GM18519 (cell line): ENCODE measurements around the gene CHMP2A.

ENCODE experiments used
- ATAC-seq: cut with Tn5 transposase; IDR thresholded peaks from one replicate; pipeline ENCODE4 v1.9.1; 2021; ENCODE audit warnings: mild to moderate bottlenecking, moderate library complexity; ENCODE audit not compliant: unreplicated experiment, low FRiP score

The CHMP2A gene

GRCh38 chr19:58570770-58571574 lies 16.1 kb upstream of the CHMP2A start:
- no peak for ATAC-seq

- no peak for ATAC-seq
Observed at GRCh38 chr19:58569943-58570670, 15.2 kb upstream of the CHMP2A start.

DNA sequence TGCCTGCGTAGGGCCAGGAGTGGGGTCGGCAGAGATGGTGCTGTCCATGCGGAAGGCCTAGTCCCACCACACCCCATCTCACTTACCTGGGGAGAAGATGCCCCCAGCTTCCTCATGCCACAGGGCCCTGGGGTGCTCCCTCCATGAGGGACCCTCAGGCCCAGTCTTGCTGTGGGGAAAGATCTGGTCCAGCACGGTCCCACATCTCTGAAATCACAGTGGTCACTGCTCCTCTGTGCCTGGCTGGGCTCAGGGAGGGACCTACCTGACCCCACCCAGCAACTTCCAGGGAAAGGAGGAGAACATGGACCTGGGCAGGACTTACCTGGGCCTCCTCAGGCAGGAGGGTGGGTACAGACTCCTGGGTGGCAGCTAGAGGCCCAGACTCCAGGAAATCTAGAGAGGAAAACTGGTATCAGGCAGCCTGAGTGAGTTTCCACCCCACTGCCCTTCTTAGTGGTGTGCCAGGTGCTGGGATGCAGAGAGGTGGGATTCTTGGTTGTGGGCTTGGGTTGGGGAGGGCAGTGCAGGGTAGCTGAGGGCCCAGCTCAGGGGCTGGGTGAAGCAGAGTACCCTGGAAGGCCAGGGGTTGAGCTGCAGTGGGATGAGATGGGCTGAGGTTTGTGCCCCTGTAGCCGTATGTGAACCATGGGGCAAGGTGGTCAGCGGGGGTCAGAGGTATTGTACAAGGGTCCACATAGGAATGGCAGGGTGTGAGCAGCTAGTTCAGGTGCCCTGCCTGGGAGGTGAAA lies 14.5 kb upstream of the CHMP2A start:
- no peak for ATAC-seq

DNA sequence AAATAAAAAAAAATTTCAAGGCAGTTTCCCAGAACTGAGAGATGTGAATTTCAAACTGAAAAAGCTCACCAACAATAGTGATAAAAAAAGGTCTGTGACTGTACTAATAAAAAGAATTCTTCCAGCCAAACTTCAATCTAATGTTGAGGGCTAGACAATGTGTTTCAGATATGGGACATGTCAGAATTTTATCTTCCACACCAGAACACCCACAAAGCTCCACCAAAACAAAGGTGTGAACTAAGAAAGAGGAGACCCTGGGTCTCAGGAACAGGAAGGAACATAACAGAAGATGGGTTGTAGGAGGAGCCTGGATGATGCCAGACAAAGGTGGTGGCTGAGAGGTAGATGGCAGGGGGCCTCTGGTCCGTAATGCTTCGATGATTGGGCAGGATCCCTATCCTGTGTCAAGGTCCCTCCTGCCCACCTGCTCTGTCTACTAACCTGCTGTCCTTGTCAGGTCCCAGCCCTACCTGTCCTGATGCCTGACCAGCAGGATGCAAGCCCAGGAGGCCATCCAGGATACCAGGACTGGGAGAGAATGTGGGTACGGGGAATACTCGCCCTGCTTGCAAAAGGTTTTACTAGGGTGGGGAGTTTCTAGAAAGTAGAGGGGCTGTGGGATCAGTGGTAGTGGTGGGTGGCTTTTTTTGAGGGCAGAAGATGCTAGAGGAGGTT lies 13.7 kb upstream of the CHMP2A start:
- no peak for ATAC-seq

DNA sequence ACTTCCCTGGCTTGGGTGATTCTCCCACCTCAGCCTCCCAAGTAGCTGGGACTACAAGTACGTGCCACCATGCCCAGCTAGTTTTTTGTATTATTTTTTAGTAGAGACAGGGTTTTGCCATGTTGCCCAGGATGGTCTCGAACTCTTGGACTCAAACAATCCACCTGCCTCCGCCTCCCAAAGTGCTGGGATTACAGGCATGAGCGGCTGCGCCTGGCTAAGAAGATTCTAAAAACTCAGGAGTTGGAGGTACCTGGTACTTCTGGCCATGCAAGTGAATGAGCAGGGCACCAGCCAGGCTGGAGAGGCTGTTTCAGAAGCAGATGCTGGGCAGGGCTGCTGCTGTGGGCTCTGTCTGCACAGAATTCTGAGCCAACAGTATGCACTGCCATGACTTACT lies 12.1 kb upstream of the CHMP2A start:
- no peak for ATAC-seq

DNA sequence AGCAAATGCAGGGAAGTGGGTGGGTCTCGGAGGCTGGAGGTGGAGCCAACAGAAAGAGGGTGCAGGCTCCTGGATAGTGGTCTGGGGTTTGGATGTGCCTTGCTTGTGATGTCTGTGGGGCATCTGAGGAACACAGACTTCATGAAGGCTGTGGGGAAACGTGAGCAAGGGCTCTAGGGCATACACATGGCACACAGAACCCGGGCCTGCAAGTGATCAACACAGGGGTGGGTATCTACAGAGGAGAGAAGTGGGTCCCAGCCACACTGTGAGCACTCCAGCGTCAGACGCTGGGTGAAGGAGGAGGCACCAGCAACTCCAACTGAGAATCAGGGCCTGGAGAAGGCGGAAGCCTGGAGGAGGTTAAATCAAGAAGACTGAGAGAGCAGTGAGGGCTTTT lies 8.9 kb upstream of the CHMP2A start:
- no peak for ATAC-seq

DNA sequence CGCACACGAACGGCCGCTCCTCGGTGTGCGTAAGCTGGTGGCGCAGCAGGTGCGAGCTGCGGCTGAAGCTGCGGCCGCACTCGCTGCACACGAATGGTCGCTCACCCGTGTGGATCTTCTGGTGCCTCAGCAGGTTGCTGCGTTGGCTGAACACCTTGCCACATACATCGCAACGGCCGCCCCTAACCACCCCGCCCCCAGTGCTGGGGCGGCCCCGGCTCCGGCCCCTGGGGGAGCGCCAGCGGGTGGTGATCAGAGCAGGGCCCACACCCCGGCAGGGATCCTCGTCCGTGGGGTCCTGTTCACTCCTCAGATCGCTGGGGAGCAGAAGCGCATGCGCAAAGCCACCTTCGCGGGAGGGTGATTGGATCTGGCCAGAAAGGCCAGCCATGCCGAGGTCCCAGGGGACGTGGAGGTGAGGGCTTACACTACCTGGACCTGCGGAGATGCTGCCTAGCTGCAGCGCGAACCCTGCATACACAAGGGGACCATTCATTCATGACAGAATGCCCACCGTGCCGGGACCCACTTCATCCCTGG lies 8.2 kb upstream of the CHMP2A start:
- no peak for ATAC-seq

DNA sequence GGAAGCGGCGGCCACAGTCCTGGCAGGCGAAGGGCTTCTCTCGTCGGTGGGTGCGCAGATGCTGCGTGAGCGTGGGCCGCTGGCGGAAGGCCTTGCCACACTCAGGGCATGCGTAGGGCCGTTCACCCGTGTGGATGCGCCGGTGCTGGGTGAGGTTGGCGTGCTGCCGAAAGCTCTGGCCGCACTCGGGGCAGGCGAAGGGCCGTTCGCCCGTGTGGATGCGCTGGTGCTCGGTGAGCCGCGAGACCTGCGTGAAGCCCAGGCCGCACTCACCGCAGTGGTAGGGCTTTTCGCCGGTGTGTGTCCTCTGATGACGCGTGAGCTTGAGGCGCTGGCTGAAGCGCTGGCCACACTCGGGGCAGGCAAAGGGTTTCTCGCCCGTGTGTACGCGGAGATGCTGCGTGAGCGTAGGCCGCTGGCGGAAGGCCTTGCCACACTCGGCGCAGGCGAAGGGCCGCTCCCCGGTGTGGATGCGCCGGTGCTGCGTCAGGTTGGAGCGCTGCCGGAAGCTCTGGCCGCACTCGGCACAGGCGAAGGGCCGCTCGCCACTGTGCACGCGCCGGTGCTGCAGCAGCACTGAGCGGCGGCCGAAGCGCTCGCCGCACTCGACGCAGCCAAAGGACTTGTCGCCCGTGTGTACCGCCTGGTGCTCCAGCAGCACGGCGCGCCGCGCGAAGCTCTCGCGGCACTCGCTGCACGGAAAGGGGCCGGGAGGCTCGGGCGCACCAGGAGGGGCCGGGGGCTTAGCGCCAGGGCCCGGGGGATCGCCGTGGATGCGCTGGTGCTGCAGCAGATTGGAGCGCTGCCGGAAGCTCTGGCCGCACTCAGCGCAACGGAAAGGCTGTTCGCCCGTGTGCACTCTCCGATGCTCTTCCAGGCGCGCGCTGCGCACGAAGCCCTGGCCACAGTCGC lies 7.5 kb upstream of the CHMP2A start:
- no peak for ATAC-seq

GRCh38 chr19:58561373-58562121 lies 6.6 kb upstream of the CHMP2A start:
- ATAC-seq: no peak

GRCh38 chr19:58560921-58561320 lies 6.0 kb upstream of the CHMP2A start:
- ATAC-seq: no peak

DNA sequence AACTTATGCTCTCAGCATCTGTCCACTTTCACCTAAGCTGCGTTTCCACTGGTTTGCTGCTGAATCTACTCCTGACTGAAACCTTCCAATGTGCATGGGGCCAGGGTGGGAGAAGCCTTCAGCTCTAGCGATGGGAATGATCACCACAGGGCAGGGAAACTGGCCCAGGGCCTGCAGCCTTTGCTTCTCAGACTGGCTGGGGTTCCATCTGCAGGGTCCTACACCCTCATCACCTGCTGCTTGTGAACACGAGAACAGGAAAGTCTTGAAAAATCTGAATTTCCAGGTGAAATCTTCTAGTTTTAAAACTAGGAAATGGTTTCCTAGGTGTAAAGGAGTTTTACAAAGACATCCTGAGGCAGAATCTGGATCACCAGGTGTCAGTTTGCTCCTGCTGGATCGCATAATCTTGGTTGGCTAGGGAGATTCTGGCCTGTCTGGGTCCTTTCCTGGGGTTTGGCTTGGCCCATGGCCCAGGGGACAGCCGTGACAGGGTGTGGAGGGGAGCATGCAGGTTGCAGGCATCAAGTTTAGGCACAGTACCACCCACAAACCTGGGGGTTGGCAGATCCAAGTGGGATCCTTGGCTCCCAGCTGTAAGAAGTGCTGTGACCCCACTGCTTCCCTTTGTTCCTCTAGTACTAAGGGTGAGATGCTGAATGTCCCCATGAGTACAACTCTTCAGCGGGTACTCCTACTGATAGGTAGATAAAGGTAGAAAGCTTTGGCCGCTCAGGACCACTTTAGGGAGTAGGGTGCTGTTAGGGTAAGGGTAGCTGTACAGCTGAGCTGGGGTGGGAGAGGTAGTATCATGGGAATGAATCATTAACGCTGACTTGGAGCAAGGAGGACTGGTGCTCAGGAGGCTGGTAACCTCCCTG lies 5.3 kb upstream of the CHMP2A start:
- no peak for ATAC-seq

DNA sequence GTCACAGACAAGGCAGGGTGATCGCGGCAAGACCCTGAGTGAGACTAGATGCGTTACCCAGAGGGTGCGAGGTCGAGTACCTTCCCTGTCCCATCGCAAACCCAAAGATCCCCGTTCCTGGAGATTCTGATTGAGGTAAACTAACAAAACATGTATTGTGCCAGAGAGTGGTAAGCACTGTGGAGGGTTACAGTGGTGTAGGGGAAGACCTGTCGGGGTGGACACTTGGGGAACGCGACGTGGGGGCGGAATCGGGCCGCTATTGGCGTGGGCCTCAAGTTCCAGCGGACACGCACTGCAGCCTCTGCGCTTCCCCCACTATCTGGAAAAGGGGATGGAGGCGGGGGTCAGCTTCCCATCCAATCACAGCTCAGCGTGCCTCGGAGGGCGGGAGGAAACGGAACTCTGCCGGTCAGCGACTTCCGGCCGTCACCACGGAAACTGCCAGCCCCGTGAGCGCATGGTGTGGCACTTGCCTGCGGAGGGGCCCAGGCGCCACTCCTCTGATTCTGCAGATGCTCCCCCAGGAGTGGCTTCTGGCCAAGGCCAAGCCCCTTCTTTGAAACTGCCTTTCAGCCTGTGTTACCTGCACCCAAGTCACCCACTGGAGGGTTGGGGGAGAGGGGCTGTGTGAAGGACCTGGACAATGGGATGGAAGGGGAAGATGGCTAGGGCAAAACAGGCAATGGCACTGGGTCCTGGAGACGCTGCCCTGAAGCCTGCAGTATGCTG lies 4.5 kb upstream of the CHMP2A start:
- ATAC-seq: no peak

- ATAC-seq: peak; percentile 39
Observed at GRCh38 chr19:58558623-58559274, 3.8 kb upstream of the CHMP2A start.

- ATAC-seq: no peak
Observed at GRCh38 chr19:58558066-58558622, 3.2 kb upstream of the CHMP2A start, which contains the start of gene UBE2M. Gene UBE2M, minus strand, starts transcription at chr19:58558611. Its CDS starts 230 bp downstream, at chr19:58558381.

DNA sequence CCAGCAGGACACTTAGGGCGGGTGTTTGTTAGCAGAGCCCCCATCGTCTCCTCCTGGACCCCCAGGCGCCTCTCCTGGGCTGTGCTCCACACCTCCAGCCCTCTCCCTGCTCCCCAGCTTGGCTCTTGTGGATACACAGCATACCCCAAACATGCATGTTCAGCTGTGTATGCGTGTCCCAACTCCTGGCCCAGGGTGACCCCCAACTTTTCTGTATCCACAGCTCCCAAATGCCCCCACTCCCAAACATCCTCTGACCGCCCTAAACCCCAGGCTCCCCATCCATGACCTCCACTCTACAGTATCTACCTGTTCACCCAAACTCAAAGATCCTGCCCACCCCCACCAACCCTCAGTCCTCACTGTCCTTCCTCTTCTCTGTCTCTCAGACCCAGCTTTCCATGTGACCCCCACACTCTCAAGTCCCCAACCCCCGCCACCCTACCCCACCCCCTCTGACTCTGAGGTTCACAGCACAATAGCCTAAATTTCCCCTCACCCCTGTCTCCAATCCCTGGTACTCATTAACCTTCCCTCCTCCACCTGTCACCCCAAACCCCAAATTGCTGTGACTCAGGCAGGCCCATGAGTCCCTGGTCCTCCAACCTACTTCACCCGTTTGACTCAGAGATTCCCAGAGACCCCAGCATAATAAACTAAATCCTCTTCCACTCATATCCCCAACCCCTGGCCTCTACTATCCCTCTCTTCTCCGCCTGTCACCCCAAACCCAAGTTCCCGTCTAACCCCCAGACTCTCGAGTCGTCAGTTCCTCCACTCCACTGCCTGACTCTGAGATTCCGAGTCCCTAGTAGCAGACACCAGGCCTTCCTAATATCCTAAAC lies 2.5 kb upstream of the CHMP2A start:
- ATAC-seq: no peak
